AG08395 (cell line): ENCODE data around the gene CKLF.
"Not testable (repeated sequence)": the region's sequence is repeated elsewhere in the genome, so short reads cannot be mapped to it uniquely, and the experiment has no call there.

Experiments used
- DNase-seq: peaks from one replicate; pipeline ENCODE4 v3.0.0; 2012; ENCODE audit warnings: mixed read lengths, low spot score

Gene CKLF

GRCh38 chr16:66596986-66597848 is 44.8 kb downstream of the CKLF start:
- no peak for DNase-seq

DNA sequence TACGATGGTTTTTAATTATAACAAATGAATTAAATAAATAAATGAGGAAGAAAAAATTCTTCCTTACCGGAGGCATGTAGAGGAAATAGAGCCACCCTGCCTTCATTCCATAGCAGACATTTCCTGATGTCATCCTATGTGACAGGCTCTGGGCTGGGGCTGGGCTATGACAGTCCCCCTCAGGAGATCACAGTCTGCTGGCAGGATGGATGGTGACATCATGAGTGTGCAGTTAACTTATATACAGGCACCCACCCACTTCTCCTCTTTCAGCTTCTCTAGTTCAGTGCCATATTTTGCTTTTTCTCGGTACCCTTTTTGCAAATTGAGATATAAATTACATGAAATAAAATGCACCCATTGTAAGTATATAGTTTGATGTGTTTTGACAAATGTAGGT is 45.7 kb downstream of the CKLF start:
- DNase-seq = no peak

- DNase-seq = no peak
Measured at GRCh38 chr16:66599726-66600125, 47.4 kb downstream of the CKLF start.

- no peak for DNase-seq
Measured at GRCh38 chr16:66600477-66600876, 48.1 kb downstream of the CKLF start.

- DNase-seq = no peak
Measured at GRCh38 chr16:66601471-66601870, 49.1 kb downstream of the CKLF start.

- peak; percentile 54 for DNase-seq
Measured at GRCh38 chr16:66603537-66604375, 51.4 kb downstream of the CKLF start.

GRCh38 chr16:66604376-66605176 is 52.2 kb downstream of the CKLF start, which contains the start of gene CMTM3:
TSS of gene CMTM3 (plus strand) at chr16:66604704. CDS start at chr16:66604806, 102 bp downstream.
- peak; percentile 67 for DNase-seq

- DNase-seq = peak; percentile 62
Measured at GRCh38 chr16:66605177-66605978, 53.0 kb downstream of the CKLF start.

GRCh38 chr16:66605979-66606751 is 53.8 kb downstream of the CKLF start:
- DNase-seq = no peak

DNA sequence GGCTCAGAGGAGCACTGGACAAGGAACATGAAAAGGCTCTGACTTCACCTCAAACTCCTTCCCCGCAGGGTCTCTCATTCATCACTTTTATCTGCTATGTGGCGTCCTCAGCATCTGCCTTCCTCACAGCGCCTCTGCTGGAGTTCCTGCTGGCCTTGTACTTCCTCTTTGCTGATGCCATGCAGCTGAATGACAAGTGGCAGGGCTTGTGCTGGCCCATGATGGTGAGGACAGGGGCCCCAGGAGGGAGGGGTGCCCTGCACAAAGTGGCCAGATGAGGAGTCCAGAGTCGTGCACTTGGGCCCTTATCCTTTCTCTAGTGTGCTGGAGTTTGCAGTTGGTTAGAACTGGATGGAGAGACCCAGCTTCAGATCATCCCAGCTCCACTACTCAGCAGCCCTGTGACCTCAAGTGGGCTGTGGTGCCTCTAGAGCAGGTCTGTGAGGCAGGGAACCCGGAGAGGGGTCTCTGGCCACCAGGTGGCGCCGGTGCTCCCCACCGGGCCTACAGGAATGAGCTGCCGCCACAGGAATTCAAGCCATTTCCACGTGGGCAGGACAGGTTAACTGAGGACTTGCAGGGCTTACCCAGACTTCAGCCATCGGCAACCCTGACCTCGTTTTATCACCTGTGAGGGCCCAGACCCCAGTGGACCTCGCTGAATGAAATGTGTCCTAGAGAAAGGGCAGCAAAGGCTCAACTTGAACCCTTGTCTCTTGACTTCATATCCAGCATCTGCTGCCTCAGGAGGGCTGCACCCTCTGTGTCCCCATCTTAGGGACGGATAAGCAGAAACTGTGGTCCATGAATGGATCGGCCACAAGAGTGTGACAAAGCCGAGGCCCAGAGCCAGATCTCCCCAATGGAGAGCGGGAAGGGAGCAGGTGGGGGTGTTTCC is 56.1 kb downstream of the CKLF start:
- DNase-seq = peak; percentile 94

- DNase-seq = no peak
Measured at GRCh38 chr16:66609139-66609510, 56.7 kb downstream of the CKLF start.

GRCh38 chr16:66610111-66610820 is 57.9 kb downstream of the CKLF start:
- no peak for DNase-seq

- DNase-seq = not testable (repeated sequence)
Measured at GRCh38 chr16:66611911-66612310, 59.5 kb downstream of the CKLF start.

- DNase-seq = no peak
Measured at GRCh38 chr16:66612422-66612821, 60.0 kb downstream of the CKLF start.

- no peak for DNase-seq
Measured at GRCh38 chr16:66614161-66614802, 61.9 kb downstream of the CKLF start.
